Activated T-cell treated with anti-CD3 and anti-CD28 coated beads, Interleukin-2, amount 50 U/mL, for 24 hours (primary cell): ENCODE measurements around the gene UQCC2.

Experiments
- DNase-seq: peaks from one replicate; pipeline ENCODE4 v3.0.0-alpha.2; 2020
- H3K27ac Mint-ChIP-seq: 2 replicates; pipeline ENCODE4 v1.8.0; 2020; ENCODE audit warnings: mild to moderate bottlenecking, mixed read lengths
- H3K27me3 Mint-ChIP-seq: 2 replicates; pipeline ENCODE4 v1.8.0; 2020; ENCODE audit warnings: mixed read lengths
- H3K36me3 Mint-ChIP-seq: 2 replicates; pipeline ENCODE4 v1.8.0; 2020; ENCODE audit warnings: low read depth, mixed read lengths
- H3K4me1 Mint-ChIP-seq: 2 replicates; pipeline ENCODE4 v1.8.0; 2020; ENCODE audit warnings: low read depth, mixed read lengths
- H3K4me3 Mint-ChIP-seq: 2 replicates; pipeline ENCODE4 v1.8.0; 2020; ENCODE audit warnings: mild to moderate bottlenecking, moderate library complexity, mixed read lengths
- H3K9me3 Mint-ChIP-seq: 2 replicates; pipeline ENCODE4 v1.8.0; 2020; ENCODE audit warnings: mixed read lengths

The UQCC2 gene

GRCh38 chr6:33724102-33725023, 12.9 kb upstream of the UQCC2 start:
- Mint-ChIP-seq H3K4me3 (no peak overlapping the region), H3K27me3 (no peaks in the 10 kb centered on the region), H3K36me3 (no peaks in the 10 kb centered on the region), H3K27ac (peak overlapping the region; percentile 18), H3K9me3 (no peaks in the 10 kb centered on the region), H3K4me1 (peaks cover 17% of the 10 kb centered on the region)
- DNase-seq, result no peak

DNA sequence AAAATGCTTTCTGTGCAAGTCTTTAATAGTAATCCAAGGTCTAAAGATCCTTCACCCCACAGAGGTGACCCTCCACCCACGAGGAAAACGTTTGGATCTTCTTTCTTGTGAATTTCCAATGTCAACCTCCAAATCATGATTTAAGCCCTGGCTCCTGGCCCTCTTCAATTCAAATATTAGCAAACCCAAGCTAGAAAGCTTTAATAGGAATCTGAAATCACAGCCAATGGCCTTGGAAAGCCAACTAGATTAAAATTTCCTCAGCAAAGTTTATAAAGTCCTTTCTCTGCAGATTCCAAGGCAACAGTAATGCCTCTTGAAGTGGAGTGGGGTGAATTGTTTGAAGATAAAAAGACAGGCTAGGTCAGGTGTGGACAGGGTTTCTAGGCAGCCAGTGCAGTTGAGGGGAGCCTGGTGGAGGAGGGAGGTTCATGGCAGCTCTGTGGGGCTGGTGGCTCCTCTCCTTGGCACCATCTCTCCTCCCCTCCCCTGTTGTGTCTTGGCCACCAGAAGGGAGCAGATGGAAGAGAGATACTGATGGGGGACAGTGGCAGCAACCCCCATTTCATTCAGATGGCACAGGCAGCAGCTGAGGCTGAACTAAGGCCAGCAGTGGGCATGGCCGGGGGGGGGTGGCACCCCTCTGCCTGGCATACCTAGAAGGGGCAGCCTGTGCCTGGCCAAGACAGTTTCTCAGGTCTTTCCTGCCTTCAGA, 12.0 kb upstream of the UQCC2 start:
- no peaks in the 10 kb centered on the region for H3K36me3 Mint-ChIP-seq
- H3K27me3 Mint-ChIP-seq, result no peaks in the 10 kb centered on the region
- no peak overlapping the region for H3K4me3 Mint-ChIP-seq
- H3K4me1 Mint-ChIP-seq, result peaks cover 17% of the 10 kb centered on the region
- no peak overlapping the region for H3K27ac Mint-ChIP-seq
- DNase-seq, result no peak
- no peaks in the 10 kb centered on the region for H3K9me3 Mint-ChIP-seq

- Mint-ChIP-seq H3K36me3 (no peaks in the 10 kb centered on the region), H3K27ac (no peak overlapping the region), H3K27me3 (no peaks in the 10 kb centered on the region), H3K4me3 (no peak overlapping the region), H3K9me3 (no peaks in the 10 kb centered on the region), H3K4me1 (peaks cover 17% of the 10 kb centered on the region)
- DNase-seq, result no peak
Measured at GRCh38 chr6:33722103-33722623, 10.7 kb upstream of the UQCC2 start.

- peaks cover 17% of the 10 kb centered on the region for H3K4me1 Mint-ChIP-seq
- H3K4me3 Mint-ChIP-seq, result no peak overlapping the region
- no peaks in the 10 kb centered on the region for H3K27me3 Mint-ChIP-seq
- H3K36me3 Mint-ChIP-seq, result no peaks in the 10 kb centered on the region
- H3K27ac Mint-ChIP-seq, result no peak overlapping the region
- H3K9me3 Mint-ChIP-seq, result no peaks in the 10 kb centered on the region
- DNase-seq, result no peak
Measured at GRCh38 chr6:33721508-33721907, 10.0 kb upstream of the UQCC2 start.

DNA sequence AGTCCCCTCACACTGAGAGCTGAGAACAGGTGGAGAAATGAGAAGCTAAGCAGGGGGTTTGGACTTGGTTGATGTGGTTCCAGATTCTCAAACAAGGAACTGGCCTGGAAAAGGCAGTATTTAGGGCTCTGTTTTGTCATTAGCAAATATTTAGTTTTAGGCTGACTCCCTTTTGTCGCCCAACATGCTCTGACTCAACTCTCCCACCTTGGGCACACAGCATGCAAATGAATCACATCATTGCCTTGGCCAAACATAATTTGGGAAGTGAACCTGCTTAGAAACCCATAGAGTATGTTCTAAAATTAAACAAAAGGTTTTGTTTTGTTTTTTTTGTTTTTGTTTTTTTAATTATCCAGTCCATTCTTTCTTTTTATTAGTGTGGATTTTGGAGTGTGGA, 9.5 kb upstream of the UQCC2 start:
- Mint-ChIP-seq H3K27me3 (no peaks in the 10 kb centered on the region), H3K36me3 (no peaks in the 10 kb centered on the region), H3K9me3 (no peaks in the 10 kb centered on the region), H3K27ac (no peak overlapping the region), H3K4me3 (no peak overlapping the region), H3K4me1 (peaks cover 17% of the 10 kb centered on the region)
- no peak for DNase-seq

DNA sequence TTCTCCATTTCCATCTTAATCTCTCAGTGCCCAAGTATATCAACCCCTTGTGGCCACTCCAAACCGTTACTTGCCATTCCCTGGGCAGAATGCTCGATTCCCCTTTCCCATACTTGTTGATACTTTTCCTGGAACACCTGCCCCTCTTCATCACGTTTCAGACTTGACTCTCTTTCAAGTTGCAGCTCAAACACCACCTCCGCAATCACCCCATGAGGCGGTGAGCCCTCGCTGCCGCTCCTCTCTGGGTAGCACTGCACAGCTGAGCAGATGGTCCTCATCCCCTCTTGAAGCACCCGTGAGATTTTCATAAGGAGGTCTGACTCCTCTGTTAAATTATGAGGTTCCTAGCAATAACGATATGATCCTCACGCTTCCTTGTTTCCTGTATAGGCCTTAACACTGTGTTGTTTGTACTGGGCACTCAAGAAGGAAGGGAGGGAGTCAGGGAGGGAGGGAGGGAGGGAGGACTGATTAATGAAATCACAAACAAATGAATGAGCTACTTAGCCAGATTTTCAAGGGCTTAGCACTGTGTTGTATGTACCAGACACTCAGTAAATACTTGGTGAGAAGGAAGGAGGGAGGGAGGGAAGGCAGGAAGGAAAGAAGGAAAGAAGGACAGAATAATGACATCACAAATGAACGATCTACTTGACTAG, 8.0 kb upstream of the UQCC2 start:
- Mint-ChIP-seq H3K27ac (no peak overlapping the region), H3K27me3 (no peaks in the 10 kb centered on the region), H3K9me3 (no peaks in the 10 kb centered on the region), H3K4me1 (peaks cover 12% of the 10 kb centered on the region), H3K4me3 (no peak overlapping the region), H3K36me3 (no peaks in the 10 kb centered on the region)
- DNase-seq, result no peak

DNA sequence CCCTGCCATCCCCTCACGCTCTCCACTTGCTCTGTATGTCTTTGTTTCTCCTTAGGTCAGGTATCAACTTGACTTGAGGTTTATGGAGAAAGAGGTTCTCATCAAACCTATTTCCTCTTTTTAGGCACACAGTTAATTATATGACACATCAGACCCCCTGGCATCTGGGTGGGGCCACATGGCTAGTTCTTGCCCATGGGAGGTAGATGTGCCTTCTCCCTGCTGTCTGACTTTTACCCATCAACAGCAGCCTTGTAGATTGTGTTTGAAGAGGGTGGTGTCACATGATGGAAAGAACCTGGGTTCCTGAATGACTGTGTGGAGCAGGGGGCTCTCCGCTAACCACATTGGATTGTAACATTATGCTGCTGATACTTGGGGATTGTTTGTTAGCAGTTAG, 7.2 kb upstream of the UQCC2 start:
- H3K27ac Mint-ChIP-seq, result no peak overlapping the region
- peaks cover 5% of the 10 kb centered on the region for H3K4me1 Mint-ChIP-seq
- H3K36me3 Mint-ChIP-seq, result no peaks in the 10 kb centered on the region
- no peaks in the 10 kb centered on the region for H3K9me3 Mint-ChIP-seq
- no peak overlapping the region for H3K4me3 Mint-ChIP-seq
- DNase-seq, result no peak
- H3K27me3 Mint-ChIP-seq, result no peaks in the 10 kb centered on the region

DNA sequence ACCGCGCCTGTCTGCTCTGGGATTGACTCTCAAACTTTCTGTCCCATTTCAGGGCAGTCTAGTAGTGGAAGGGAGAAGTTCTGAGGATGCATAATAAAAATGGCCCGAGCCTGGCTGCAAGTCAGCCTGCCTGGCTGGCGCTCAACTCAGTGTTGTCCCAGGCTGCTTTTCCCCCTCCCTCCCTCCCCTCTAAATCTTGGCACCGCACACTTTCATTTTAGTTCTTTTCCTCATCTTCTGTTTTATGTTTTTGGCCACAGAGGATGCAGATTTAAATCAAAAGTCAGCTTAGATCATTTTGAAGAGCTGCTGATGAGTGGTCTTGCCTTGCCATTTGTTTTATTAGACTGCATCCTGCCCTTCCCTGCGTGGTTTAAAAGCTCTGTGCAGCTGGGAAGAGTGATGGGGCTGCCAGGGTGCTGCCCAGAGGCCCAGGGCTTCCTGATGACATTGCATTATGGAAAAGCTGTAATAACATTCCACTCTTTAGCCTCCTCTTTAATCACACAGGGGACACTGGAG, 6.5 kb upstream of the UQCC2 start:
- Mint-ChIP-seq H3K4me1 (peaks cover under 1% of the 10 kb centered on the region), H3K36me3 (no peaks in the 10 kb centered on the region), H3K27ac (no peak overlapping the region), H3K9me3 (no peaks in the 10 kb centered on the region), H3K27me3 (no peaks in the 10 kb centered on the region), H3K4me3 (no peak overlapping the region)
- DNase-seq, result no peak

GRCh38 chr6:33716890-33717632, 5.6 kb upstream of the UQCC2 start:
- Mint-ChIP-seq H3K36me3 (no peaks in the 10 kb centered on the region), H3K9me3 (no peaks in the 10 kb centered on the region), H3K27me3 (no peaks in the 10 kb centered on the region), H3K4me3 (no peak overlapping the region), H3K27ac (no peak overlapping the region), H3K4me1 (peaks cover 4% of the 10 kb centered on the region)
- no peak for DNase-seq

- no peaks in the 10 kb centered on the region for H3K27me3 Mint-ChIP-seq
- H3K4me1 Mint-ChIP-seq, result peaks cover 9% of the 10 kb centered on the region
- peaks cover 2% of the 10 kb centered on the region for H3K36me3 Mint-ChIP-seq
- no peak for DNase-seq
- H3K4me3 Mint-ChIP-seq, result no peak overlapping the region
- H3K9me3 Mint-ChIP-seq, result no peaks in the 10 kb centered on the region
- H3K27ac Mint-ChIP-seq, result no peak overlapping the region
Measured at GRCh38 chr6:33716379-33716778, 4.9 kb upstream of the UQCC2 start.

- H3K27ac Mint-ChIP-seq, result no peak overlapping the region
- H3K9me3 Mint-ChIP-seq, result no peaks in the 10 kb centered on the region
- DNase-seq, result no peak
- H3K4me1 Mint-ChIP-seq, result peaks cover 24% of the 10 kb centered on the region
- no peaks in the 10 kb centered on the region for H3K27me3 Mint-ChIP-seq
- no peak overlapping the region for H3K4me3 Mint-ChIP-seq
- peaks cover 20% of the 10 kb centered on the region for H3K36me3 Mint-ChIP-seq
Measured at GRCh38 chr6:33714385-33715040, 3.0 kb upstream of the UQCC2 start.

GRCh38 chr6:33713786-33714185, 2.3 kb upstream of the UQCC2 start:
- Mint-ChIP-seq H3K27ac (no peak overlapping the region), H3K9me3 (no peaks in the 10 kb centered on the region), H3K36me3 (peaks cover 28% of the 10 kb centered on the region), H3K4me1 (peaks cover 31% of the 10 kb centered on the region), H3K27me3 (no peaks in the 10 kb centered on the region), H3K4me3 (no peak overlapping the region)
- no peak for DNase-seq

- Mint-ChIP-seq H3K36me3 (peaks cover 36% of the 10 kb centered on the region), H3K27ac (no peak overlapping the region), H3K4me3 (no peak overlapping the region), H3K27me3 (no peaks in the 10 kb centered on the region), H3K4me1 (peaks cover 38% of the 10 kb centered on the region), H3K9me3 (no peaks in the 10 kb centered on the region)
- no peak for DNase-seq
Measured at GRCh38 chr6:33712914-33713313, 1.4 kb upstream of the UQCC2 start.
